GM19025 (cell line): ENCODE measurements around the gene OSBP.
"Not testable (repeated sequence)": the region's sequence is repeated elsewhere in the genome, so short reads cannot be mapped to it uniquely, and the experiment has no call there.

Experiments used
- ATAC-seq: cut with Tn5 transposase; IDR thresholded peaks from one replicate; pipeline ENCODE4 v1.9.1; 2021; ENCODE audit warnings: mild to moderate bottlenecking, low read depth, moderate library complexity; ENCODE audit not compliant: unreplicated experiment

The OSBP gene

DNA sequence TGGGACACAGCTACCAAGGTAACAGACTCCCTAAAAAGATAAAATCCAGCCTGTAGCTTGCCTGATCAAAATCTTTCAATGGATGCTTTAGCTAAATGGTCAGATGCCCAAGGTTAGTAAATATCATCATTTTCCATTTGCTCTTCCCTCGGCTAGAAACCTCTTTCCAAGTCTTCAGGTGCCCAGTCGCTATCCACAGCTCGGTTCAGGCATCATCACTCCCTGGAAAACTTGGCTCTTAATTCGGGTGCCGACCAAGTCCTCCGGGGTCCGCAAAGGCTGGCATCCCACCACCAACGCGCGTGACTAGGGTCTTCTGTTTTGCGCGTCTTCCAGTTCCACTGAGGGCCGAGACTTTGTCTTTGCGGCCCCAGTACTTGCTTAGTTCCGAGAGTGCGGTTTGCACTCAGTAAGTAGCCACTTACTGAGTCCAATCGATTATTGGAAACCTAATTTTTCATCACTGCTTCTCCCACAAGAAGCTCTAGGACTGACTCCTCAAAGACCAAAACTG is 59.9 kb downstream of the OSBP start:
- ATAC-seq = no peak

DNA sequence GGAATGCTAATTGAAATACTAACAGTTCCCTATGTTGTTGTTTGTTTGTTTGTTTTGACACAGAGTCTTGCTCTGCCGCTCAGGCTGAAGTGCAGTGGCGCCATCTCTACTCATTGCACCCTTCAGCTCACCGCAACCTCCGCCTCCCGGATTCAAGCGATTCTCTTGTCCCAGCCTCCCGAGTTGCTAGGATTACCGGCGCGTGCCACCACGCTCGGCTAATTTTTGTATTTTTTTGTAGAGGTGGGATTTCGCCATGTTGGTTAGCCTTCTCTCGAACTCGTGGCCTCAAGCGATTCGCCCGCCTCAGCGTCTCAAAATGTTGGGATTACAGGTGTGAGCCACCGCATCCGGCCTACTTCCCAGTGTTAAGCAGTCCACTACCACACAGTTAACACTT is 62.3 kb downstream of the OSBP start:
- no peak for ATAC-seq

DNA sequence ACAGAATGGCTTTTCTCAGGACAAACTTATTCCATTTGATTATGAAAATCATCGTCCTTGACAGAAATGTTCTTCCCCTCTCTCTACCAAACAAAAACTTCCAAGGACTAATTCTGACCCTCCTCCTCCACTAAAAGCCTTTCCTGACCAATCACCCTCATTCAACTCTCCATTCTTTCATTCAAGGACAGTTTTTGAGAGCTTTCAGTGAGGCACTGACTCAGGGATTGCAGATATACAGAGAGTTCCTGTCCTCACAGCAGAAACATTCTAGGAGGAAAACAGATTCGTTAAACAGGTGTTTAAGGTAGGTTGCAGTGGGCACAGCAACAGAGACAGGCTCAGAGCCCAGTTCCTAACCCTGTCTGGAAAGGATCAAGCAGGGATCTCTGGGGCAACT is 62.7 kb downstream of the OSBP start:
- no peak for ATAC-seq

DNA sequence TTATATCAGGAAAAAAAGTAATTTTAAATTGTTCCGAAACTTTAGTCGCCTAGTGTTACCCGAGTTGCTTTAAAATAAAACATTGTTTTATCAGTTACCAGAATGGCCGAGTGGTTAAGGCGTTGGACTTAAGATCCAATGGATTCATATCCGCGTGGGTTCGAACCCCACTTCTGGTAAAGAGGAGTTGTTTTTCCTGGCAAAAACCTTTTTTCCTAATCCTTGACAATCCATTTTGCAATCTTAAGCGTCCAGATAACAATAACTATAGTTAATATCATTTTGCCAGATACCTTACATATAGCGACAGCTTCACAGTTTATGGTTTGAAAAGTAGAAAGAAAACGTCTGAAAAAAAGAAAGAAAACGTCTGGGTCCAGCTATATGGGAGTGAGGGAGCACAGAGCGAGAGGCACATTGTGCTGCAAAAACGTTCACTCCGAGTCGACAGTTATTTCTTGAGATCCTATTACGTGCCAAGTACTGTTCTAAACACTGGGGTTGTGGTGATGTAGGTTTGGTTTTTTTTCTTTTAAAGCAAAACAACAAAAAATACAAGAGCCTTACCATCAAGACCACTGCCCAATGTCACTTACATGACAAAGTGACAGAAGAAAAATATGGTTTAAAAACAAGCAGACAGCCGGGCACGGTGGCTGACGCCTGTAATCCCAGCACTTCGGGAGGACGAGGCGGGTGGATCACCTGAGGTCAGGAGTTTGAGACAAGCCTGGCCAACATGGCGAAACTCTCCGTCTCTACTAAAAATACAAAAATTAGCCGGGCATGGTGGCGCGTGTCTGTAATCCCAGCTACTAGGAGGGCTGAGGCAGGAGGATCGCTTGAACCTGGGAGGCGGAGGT is 63.7 kb downstream of the OSBP start:
- no peak for ATAC-seq

DNA sequence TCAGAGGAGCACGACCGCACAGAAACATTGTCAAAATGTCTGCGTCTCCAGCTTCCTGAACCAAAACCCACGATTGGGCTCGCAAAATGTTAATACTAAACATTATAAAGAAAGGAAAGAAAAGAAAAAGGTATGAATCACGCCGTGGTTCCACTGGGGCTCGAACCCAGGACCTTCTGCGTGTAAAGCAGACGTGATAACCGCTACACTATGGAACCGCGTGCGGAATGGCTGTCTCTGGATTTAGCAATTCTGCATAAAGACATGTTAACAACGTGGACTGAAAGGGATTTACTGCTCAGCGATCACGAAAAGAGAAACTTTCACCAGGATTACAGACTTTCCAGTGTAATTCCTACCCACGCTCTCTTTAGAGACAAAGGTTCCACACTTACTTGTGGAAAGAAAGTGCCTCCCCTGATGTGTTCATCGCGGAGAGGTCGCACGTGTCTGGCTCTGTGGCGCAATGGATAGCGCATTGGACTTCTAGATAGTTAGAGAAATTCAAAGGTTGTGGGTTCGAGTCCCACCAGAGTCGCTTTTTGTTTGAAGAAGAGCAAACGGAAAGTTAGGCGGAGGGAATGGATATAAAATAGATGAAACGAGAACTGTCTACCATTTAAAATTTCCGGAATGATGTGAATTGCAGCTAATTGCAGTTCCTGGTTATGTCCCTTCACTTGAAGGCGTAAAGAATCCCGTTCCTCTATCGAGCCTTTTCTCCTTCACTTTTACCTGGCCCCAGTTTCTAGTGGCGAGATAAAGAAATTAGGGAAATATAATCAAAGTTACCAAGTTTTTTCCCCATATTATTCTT is 64.5 kb downstream of the OSBP start:
- peak; percentile 14 for ATAC-seq

DNA sequence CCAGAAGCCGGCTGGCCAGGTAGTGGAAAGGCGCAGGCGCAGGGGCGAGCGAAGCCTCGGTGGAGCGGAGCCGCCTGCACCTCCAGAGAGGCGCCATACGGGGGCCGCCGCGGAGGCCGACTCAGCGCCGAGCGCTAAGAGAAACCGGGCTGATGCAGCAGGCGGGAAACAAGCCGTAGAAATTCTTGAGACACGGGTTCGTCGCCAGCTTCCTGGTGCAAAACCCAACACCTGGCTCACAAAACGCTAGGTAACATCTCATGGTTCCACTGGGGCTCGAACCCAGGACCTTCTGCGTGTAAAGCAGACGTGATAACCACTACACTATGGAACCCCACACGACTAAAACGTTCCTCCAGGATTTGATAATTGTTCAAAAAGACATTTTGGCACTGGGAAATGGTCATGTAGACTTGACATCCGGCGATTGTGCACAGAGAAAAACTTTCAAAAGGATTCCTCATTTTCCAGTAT is 65.2 kb downstream of the OSBP start:
- ATAC-seq = peak; percentile 92

DNA sequence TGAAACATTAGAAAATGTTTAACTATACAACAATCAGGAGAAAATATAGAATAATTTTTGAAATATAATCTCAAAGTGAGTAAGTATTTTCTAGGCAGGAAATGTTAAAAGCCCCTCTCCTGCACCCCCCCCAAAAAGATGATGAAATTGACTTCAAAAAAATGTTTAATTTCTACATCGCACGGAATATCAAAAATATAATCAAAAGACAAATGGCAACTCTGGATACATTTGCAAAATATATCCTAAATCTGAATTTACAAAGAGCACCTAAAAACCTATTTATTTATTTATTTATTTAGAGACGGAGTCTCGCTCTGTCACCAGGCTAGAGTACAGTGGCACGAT is 67.3 kb downstream of the OSBP start:
- ATAC-seq = no peak

DNA sequence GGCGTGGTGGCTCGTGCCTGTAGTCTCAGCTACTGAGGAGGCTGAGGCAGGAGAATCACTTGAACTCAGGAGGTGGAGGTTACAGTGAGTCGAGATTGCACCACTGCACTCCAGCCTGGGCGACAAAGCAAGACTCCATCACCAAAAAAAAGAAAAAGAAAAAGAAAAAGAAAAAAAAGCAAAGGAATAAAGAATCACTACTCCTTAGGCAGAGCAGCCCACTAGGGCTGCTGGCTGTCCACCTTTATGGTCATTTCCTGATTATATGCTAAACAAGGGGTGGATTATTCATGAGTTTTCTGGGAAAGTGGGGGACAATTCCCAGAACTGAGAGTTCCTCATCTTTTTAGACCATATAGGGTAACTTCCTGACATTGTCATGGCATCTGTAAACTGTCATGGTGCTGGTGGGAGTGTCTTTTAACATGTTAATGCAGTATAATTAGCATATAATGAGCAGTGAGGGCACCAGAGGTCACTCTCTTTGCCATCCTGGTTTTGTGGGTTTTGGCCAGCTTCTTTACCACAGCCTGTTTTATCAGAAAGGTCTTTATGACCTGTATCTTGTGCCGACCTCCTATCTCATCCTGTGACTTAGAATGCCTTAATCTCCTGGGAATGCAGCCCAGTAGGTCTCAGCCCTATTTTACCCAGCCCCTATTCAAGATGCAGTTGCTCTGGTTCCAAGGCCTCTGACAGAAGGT is 67.8 kb downstream of the OSBP start:
- not testable (repeated sequence) for ATAC-seq

DNA sequence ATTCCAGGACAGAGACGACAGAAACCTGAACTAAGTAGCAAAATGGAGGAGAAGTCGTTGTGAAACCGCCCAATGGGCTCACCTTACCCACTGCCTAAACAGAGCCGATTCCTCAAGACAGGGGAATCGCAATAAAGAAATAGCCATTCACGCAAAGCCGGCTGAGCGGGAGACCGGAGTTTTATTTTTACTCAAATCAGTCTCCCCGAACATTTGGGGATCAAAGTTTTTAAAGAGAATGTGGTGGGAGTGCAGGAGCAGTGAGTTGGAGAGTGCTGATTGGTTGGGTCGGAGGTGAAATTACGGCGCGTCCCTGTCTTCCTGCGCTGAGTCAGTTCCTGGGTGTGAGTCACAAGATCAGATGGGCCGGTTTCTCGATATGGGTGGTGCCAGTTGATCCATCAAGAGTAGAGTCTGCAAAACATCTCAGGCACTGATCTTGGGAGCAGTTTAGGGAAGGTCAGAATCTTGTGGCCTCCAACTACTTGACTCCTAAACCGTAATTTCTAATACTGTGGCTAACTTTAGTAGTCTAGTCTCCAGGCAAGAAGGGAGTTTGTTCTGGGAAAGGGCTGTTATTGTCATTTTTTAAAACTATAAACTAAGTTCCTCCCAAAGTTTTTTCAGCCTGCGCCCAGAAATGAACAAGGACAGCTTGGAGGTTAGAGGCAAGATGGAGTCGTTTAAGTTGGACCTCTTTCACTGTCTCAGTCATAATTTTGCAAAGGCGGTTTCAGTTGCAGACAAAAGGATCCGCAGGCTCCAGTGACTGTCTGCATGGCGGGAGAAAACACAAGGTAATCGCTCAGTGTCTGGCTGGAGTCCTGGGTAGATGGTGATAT is 70.2 kb downstream of the OSBP start:
- no peak for ATAC-seq

DNA sequence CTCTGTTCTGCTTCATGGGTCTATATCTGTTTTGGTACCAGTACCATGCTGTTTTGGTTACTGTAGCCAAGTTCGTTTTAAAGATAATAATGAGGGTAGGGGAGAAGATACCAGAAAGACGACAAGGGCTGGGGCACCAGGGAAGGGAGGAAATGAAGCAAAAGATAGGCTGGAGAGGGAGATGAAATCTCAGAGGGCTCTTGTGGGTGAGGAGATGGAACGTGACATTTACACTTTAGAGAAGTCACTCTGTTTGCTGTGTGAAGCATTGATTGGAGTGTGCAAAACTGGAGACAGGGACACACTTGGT is 70.8 kb downstream of the OSBP start:
- ATAC-seq = no peak

DNA sequence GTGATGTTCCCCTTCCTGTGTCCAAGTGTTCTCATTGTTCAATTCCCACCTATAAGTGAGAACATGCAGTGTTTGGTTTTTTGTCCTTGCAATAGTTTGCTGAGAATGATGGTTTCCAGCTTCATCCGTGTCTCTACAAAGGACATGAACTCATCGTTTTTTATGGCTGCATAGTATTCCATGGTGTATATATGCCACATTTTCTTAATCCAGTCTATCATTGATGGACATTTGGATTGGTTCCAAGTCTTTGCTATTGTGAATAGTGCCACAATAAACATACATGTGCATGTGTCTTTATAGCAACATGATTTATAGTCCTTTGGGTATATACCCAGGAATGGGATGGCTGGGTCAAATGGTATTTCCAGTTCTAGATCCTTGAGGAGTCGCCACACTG is 71.9 kb downstream of the OSBP start:
- not testable (repeated sequence) for ATAC-seq

DNA sequence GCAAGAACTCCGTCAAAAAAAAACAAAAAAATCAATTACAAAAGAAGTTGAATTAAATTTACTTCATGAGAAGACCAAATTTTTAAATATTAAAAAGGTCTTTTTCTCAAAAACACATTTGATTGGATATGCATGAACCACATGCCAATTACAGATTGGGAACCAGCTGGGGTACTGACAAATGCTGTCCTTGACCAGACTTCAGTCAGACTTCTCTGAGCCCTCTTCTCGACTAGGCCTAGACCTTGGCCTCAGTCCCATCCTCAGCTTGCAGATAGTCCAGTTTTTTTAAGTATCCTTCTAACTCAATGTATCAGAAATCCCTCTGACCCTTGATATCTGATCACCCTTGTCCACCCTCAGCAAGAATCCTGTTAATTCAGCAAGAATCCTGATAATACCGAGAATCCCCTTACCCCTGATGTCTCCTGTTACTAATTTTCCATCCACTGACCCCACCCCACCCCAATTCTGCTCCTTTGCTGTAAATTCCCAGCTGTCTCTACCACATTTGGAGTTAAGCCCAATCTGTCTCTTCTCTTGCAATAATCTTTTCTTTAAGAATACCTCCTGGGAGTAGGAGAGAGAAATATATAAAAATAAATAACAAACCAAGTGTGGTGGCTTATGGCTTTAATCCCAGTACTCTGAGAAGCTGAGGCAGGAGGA is 73.3 kb downstream of the OSBP start:
- ATAC-seq = no peak

DNA sequence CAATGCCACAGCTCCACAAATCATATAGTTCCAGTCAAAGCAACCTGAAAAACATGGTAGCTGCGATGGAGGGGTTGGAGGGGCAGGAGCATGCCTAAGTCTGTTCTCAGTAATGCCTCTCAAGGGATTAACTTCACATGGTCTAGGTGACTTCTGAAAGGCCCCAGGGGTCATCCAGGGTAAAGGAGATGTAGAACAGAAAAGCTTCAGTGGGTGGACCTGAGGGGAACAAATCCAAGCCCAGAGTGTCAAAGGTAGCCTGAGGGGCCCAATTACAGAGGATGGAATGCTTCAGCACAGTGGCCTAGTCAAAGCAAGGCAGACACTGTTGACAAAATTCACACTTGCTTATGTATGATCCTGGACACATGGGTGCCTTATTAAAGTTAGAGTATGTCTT is 80.9 kb downstream of the OSBP start:
- ATAC-seq = no peak

DNA sequence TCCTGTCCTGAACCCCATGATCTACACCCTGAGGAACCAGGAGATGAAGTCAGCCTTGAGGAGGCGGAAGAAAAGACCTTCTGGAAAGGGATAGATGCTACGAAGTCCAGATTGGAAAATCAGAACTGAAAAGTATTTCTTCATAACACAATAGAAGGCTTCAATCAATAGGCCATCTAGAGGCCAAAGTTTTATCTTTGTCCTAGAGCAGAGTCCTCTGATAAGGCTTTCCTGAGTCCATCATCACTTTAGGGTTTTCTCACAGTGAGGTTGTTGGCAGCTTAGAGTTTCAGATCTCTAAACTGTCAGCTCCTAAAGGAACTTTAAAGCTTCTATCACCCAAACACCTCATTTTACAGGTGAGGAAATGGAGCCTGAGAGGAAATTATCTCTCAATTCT is 83.0 kb downstream of the OSBP start:
- ATAC-seq = no peak

DNA sequence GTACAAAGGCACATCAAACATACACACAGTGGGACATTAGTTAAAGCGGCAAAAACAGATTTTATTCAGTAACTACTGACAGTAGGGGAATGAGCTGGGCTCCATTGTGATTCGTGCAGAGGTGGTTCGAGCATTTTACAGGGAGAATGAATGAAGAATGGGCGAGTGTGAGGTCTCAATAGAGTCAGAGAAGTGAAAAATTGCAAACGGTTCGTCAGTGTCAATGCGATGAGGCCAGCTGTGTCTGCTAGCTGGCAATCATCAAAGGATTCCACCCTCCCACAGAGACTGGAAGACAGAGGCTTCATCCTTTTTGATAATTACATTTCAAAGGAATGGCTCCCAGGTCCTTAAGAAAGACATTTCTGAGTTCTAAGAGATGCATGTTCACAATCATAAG is 86.9 kb downstream of the OSBP start:
- no peak for ATAC-seq
